Lower leg skin (tissue), 3 donors: Measurements from ENCODE around the gene ST8SIA5.

ENCODE experiments used
- POLR2A ChIP-seq, 2 donors: fragments of 450-650 bp; IDR thresholded peaks; one replicate each; pipeline ENCODE4 v1.6.1; 2016 to 2017; ENCODE audit warnings: antibody characterized with exemption in 2 of 2, mild to moderate bottlenecking in 1 of 2, moderate library complexity in 1 of 2
- TF ChIP-seq, protein P1 (sequence below), 3 donors: fragments of 450-650 bp; IDR thresholded peaks; one replicate each; pipeline ENCODE4 v1.5.1; 2016; ENCODE audit warnings: antibody characterized with exemption in 3 of 3, mild to moderate bottlenecking in 3 of 3, moderate library complexity in 2 of 3

DNA sequence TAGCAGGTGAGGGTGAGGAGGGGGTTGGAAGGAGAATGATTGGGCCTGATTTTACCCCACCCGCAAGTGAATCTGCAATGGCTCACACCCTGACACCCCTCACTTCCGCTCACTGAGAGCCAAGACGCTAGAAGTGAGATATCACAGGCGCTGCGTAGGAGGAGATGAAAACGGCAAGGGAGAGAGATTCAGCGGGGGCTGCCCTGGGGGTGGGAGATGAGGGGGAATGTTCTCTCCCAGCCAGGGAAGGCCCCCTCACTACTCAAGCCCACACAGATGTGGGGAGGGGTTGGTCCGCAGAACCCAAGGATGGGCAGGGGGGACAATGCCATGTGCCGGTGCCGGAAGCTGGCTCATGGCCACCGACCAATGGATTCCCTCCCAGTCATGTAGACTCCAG, 132.7 kb downstream of the ST8SIA5 start:
- TF ChIP-seq, protein P1, sequence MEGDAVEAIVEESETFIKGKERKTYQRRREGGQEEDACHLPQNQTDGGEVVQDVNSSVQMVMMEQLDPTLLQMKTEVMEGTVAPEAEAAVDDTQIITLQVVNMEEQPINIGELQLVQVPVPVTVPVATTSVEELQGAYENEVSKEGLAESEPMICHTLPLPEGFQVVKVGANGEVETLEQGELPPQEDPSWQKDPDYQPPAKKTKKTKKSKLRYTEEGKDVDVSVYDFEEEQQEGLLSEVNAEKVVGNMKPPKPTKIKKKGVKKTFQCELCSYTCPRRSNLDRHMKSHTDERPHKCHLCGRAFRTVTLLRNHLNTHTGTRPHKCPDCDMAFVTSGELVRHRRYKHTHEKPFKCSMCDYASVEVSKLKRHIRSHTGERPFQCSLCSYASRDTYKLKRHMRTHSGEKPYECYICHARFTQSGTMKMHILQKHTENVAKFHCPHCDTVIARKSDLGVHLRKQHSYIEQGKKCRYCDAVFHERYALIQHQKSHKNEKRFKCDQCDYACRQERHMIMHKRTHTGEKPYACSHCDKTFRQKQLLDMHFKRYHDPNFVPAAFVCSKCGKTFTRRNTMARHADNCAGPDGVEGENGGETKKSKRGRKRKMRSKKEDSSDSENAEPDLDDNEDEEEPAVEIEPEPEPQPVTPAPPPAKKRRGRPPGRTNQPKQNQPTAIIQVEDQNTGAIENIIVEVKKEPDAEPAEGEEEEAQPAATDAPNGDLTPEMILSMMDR (IDR thresholded peaks at IDR 0.05): no peak
- no peak for TF ChIP-seq POLR2A (IDR thresholded peaks at IDR 0.05)
